ENCODE measurements around the gene GRM1.

The GRM1 gene

DNA sequence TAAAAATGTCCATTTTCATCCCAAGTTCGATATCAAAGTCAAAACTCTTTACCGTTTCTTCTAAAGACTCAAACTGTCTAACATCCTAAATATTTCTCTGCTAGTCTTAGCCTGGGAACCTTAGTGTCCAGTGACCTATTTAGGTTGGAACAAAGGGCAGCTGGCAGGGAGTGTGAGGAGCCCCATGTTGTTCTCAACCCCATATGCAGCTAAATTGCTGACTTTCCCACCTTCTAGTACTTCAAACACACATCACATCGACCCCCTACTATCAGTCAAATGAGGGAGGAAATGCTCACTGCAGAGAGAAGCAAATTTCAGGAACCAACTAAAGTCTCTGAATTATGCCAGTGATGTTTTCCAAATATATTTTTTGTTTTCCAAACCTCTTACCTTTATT is 322.2 kb downstream of the GRM1 start:
- DNase-seq (ENCODE audit: extremely low read depth, low read depth): no peak
- no peak overlapping the region for H3K4me3 ChIP-seq (replicated peaks; ENCODE audit: low read depth, low read length)
- no peak for TF ChIP-seq CTCF (IDR thresholded peaks at IDR 0.05; ENCODE audit: low read depth, low read length, missing control alignments)

DNA sequence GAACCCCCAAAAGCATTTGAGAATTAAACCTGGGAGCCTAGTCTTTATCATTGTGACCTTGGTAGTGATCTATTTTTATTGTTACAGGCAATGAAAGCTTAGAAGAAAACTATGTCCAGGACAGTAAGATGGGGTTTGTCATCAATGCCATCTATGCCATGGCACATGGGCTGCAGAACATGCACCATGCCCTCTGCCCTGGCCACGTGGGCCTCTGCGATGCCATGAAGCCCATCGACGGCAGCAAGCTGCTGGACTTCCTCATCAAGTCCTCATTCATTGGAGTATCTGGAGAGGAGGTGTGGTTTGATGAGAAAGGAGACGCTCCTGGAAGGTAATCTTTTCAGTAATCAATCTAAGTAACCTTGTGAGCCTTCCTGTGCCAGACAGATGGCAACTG is 323.3 kb downstream of the GRM1 start:
- TF ChIP-seq CTCF (IDR thresholded peaks at IDR 0.05; ENCODE audit: low read depth, low read length, missing control alignments): no peak
- no peak overlapping the region for H3K4me3 ChIP-seq (replicated peaks; ENCODE audit: low read depth, low read length)
- no peak for DNase-seq (ENCODE audit: extremely low read depth, low read depth)

- no peak for TF ChIP-seq CTCF (IDR thresholded peaks at IDR 0.05; ENCODE audit: low read depth, low read length, missing control alignments)
- no peak for DNase-seq (ENCODE audit: extremely low read depth, low read depth)
- H3K4me3 ChIP-seq (replicated peaks; ENCODE audit: low read depth, low read length): no peak overlapping the region
Observed at GRCh38 chr6:146354451-146354850, 325.6 kb downstream of the GRM1 start.

GRCh38 chr6:146355521-146356100 is 326.7 kb downstream of the GRM1 start:
- TF ChIP-seq CTCF (IDR thresholded peaks at IDR 0.05; ENCODE audit: low read depth, low read length, missing control alignments): no peak
- no peak overlapping the region for H3K4me3 ChIP-seq (replicated peaks; ENCODE audit: low read depth, low read length)
- no peak for DNase-seq (ENCODE audit: extremely low read depth, low read depth)

DNA sequence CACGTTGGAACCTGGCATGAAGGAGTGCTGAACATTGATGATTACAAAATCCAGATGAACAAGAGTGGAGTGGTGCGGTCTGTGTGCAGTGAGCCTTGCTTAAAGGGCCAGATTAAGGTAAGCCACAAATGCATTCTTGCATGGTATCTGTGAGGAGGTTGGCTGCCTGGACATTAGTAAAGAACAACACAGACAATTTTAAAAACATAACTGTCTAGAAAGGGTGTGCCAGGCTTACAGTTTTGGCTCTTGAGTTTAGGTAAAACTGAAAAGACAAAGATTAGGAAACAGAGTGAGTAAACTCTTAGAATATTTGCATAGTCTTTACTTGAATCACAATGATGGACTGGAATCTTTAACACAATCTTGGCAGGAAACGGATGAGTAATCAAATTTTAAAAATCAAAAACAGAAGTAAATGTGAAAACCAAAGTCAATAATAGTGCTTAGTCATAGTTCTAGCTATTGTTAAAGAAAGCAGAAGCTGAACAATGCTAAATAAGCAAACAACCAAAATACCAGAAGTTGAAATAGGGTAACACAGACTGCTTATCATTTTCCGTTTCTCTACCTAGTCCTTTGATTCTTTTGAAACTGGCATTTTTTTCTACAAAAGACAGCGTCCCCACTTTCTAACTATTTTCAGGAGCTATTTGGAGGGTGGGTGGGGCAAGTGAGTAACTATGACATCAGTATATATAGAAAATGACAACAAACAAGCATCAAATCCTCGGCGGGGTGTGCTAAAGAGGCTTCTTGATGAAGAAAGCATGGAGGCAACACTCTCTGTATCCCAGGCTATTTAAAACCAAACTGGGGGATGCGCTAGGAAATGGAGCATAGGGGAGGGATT is 328.9 kb downstream of the GRM1 start:
- TF ChIP-seq CTCF (IDR thresholded peaks at IDR 0.05; ENCODE audit: low read depth, low read length, missing control alignments): no peak

GRCh38 chr6:146358431-146359046 is 329.7 kb downstream of the GRM1 start:
- peak overlapping the region; percentile 10 for H3K4me3 ChIP-seq (replicated peaks; ENCODE audit: low read depth, low read length)
- TF ChIP-seq CTCF (IDR thresholded peaks at IDR 0.05; ENCODE audit: low read depth, low read length, missing control alignments): no peak
- DNase-seq (ENCODE audit: extremely low read depth, low read depth): no peak

More for the DNA sequence above, 328.9 kb downstream of the GRM1 start:
- DNase-seq (ENCODE audit: extremely low read depth, low read depth): peak; percentile 47
- peak overlapping the region; percentile 10 for H3K4me3 ChIP-seq (replicated peaks; ENCODE audit: low read depth, low read length)
